ENCODE measurements around the gene TPSAB1.

TPSAB1 gene

GRCh38 chr16:1256874-1257322 lies 16.4 kb downstream of the TPSAB1 start:
- H3K4me3 ChIP-seq (replicated peaks; ENCODE audit: low read depth, low read length) = no peak overlapping the region
- DNase-seq (ENCODE audit: extremely low read depth, low read depth) = no peak
- no peak for TF ChIP-seq CTCF (IDR thresholded peaks at IDR 0.05; ENCODE audit: low read depth, low read length, missing control alignments)

GRCh38 chr16:1257561-1258224 lies 17.2 kb downstream of the TPSAB1 start:
- no peak overlapping the region for H3K4me3 ChIP-seq (replicated peaks; ENCODE audit: low read depth, low read length)
- no peak for TF ChIP-seq CTCF (IDR thresholded peaks at IDR 0.05; ENCODE audit: low read depth, low read length, missing control alignments)
- no peak for DNase-seq (ENCODE audit: extremely low read depth, low read depth)

- no peak for TF ChIP-seq CTCF (IDR thresholded peaks at IDR 0.05; ENCODE audit: low read depth, low read length, missing control alignments)
- no peak for DNase-seq (ENCODE audit: extremely low read depth, low read depth)
- H3K4me3 ChIP-seq (replicated peaks; ENCODE audit: low read depth, low read length) = no peak overlapping the region
Observed at GRCh38 chr16:1258225-1258600, 17.7 kb downstream of the TPSAB1 start.

GRCh38 chr16:1258906-1259759 lies 18.6 kb downstream of the TPSAB1 start:
- H3K4me3 ChIP-seq (replicated peaks; ENCODE audit: low read depth, low read length) = no peak overlapping the region
- no peak for DNase-seq (ENCODE audit: extremely low read depth, low read depth)
- TF ChIP-seq CTCF (IDR thresholded peaks at IDR 0.05; ENCODE audit: low read depth, low read length, missing control alignments) = no peak

- no peak overlapping the region for H3K4me3 ChIP-seq (replicated peaks; ENCODE audit: low read depth, low read length)
- no peak for DNase-seq (ENCODE audit: extremely low read depth, low read depth)
- TF ChIP-seq CTCF (IDR thresholded peaks at IDR 0.05; ENCODE audit: low read depth, low read length, missing control alignments) = no peak
Observed at GRCh38 chr16:1259760-1260068, 19.2 kb downstream of the TPSAB1 start.

GRCh38 chr16:1260101-1260680 lies 19.7 kb downstream of the TPSAB1 start:
- no peak for TF ChIP-seq CTCF (IDR thresholded peaks at IDR 0.05; ENCODE audit: low read depth, low read length, missing control alignments)
- DNase-seq (ENCODE audit: extremely low read depth, low read depth) = no peak
- H3K4me3 ChIP-seq (replicated peaks; ENCODE audit: low read depth, low read length) = no peak overlapping the region

Data from HFF-Myc (cell line).